ENCODE results near the gene SNX27. TPM values are rescaled to one million over a fixed set of nuclear protein-coding genes. Genes with fewer than 3 reads are reported as not detected.

Gene SNX27
- polyA plus RNA-seq, 3 donors, result 40.1 to 57.1 (median 47.6) TPM

DNA sequence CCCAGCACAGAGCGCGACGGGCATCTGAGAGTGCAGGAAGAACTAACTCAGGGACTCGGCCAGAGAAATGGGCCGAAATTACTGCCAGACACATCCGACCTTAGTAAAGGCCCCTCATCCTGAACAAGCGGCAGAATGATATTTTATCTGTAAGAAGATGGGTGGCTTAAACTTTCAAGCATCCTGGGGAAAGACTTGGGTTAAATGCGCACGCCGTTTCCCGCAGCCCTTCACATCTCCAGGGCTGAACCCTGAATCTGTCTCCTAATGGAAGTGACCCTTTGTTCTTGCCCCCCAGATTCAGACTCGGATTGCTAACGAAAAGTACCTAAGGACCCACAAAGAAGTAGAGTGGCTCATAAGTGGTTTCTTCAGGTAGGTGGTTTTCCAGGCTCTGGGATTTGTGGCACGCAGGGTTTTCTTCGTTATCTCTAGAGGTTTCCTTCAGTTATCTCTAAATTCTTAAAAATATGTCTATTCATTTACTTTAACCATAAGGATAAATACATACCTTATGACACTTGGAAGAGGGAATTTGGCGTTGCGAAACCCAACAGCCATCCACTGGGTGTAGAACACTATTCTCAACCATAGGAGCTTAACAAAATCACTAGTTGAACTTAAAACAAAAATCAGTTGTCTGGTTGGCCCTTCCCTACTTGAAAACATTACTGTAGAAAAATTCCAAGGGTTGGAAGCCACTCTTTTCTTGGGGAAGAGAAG, 110.1 kb downstream of the SNX27 start:
- Mint-ChIP-seq H3K4me3 (peak overlapping the region; percentile 77 to 87), H3K27ac (no peak overlapping the region), H3K4me1 (peaks cover 27% of the 10 kb centered on the region), H3K36me3 (peaks cover 2 to 3% of the 10 kb centered on the region in 2 donors), H3K9me3 (peaks cover 0 to 11% (median 2%) of the 10 kb centered on the region in 7 donors), H3K27me3 (ENCODE audit: low read depth in 3 of 3) (peaks cover 72 to 83% (median 78%) of the 10 kb centered on the region in 3 donors)
- peak overlapping the region; percentile 18 to 81 (median 45) for H3K4me3 ChIP-seq (replicated peaks in 1 of 3; ENCODE audit: low read depth in 2 of 3, low read length in 3 of 3)
- H3K36me3 ChIP-seq (replicated peaks in 1 of 2; ENCODE audit: control insufficient read depth in 1 of 2, insufficient read depth in 2 of 2, low read length in 2 of 2), result no peaks in the 10 kb centered on the region
- no peaks in the 10 kb centered on the region for H3K9me3 ChIP-seq (replicated peaks in 1 of 2; ENCODE audit: control insufficient read depth in 1 of 2, insufficient read depth in 1 of 2, low read length in 2 of 2)
- no peak overlapping the region for H3K9ac ChIP-seq (ENCODE audit: insufficient read depth, low read length, poor library complexity, severe bottlenecking)
- DNase-seq, result no peak
- H4K20me1 ChIP-seq (ENCODE audit: insufficient read depth, low read length), result no peaks in the 10 kb centered on the region
- H3K4me2 ChIP-seq (replicated peaks; ENCODE audit: extremely low read depth, low read length, poor library complexity, severe bottlenecking), result peak overlapping the region; percentile 96
- 15% methylated on average over 5 of the region's 17 CpGs for WGBS (ENCODE audit: insufficient coverage)
- TF ChIP-seq, protein P1, sequence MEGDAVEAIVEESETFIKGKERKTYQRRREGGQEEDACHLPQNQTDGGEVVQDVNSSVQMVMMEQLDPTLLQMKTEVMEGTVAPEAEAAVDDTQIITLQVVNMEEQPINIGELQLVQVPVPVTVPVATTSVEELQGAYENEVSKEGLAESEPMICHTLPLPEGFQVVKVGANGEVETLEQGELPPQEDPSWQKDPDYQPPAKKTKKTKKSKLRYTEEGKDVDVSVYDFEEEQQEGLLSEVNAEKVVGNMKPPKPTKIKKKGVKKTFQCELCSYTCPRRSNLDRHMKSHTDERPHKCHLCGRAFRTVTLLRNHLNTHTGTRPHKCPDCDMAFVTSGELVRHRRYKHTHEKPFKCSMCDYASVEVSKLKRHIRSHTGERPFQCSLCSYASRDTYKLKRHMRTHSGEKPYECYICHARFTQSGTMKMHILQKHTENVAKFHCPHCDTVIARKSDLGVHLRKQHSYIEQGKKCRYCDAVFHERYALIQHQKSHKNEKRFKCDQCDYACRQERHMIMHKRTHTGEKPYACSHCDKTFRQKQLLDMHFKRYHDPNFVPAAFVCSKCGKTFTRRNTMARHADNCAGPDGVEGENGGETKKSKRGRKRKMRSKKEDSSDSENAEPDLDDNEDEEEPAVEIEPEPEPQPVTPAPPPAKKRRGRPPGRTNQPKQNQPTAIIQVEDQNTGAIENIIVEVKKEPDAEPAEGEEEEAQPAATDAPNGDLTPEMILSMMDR (IDR thresholded peaks at IDR 0.05), result no peak
- intact Hi-C loops (cut with micrococcal nuclease), result no loop called here
- no peaks in the 10 kb centered on the region for H3K79me2 ChIP-seq (ENCODE audit: insufficient read depth, low read length)
- no peak overlapping the region for H3K27ac ChIP-seq (ENCODE audit: low read depth in 1 of 2, low read length in 2 of 2)
- H3K4me1 ChIP-seq (ENCODE audit: control insufficient read depth in 1 of 2, insufficient read depth in 2 of 2, low read length in 2 of 2), result peaks cover 18 to 22% of the 10 kb centered on the region in 2 donors
- peak overlapping the region; percentile 75 for H2AFZ ChIP-seq (ENCODE audit: insufficient read depth, low read depth, low read length, poor library complexity, severe bottlenecking)
- H3K27me3 ChIP-seq (ENCODE audit: control insufficient read depth in 2 of 2, insufficient read depth in 2 of 2, low read length in 2 of 2), result peaks cover 47 to 65% of the 10 kb centered on the region in 2 donors

DNA sequence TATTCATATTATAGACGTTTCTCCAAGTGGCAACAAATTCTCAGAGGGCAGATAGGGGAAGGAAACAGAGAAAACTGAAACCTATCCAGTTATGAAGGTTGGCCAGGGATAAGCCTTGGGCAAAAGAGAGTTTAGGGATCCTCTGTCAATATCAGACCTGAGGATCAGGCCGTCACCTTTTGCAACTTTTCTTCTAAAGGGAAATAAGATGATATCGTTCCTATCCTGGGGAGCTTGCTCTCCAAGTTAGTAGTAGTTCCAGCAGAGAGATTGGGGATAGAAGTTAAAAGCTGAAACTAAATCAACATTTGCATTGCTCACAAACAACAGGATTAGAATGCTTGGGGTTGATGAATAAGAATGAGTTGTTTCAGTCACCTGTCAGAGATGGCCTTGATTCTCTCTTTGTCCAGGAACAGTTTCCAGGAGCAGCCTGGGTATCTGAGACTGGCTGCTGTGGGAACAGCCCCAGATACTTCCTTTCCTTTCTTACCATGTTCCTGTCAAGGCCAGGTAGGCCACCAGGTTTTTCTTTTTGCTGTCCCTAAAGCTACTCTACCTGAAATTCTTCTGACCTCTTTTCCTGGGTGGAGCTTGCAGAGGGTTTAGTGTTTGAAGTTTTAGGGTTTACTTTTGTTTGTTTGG, 112.0 kb downstream of the SNX27 start:
- no peaks in the 10 kb centered on the region for H3K36me3 Mint-ChIP-seq
- peaks cover 18 to 22% of the 10 kb centered on the region in 2 donors for H3K4me1 ChIP-seq (ENCODE audit: control insufficient read depth in 1 of 2, insufficient read depth in 2 of 2, low read length in 2 of 2)
- peak overlapping the region in 1 of 2 donors; percentile 87 for H3K4me3 Mint-ChIP-seq
- H4K20me1 ChIP-seq (ENCODE audit: insufficient read depth, low read length), result no peaks in the 10 kb centered on the region
- peaks cover 28 to 46% of the 10 kb centered on the region in 2 donors for H3K27me3 ChIP-seq (ENCODE audit: control insufficient read depth in 2 of 2, insufficient read depth in 2 of 2, low read length in 2 of 2)
- H3K4me2 ChIP-seq (replicated peaks; ENCODE audit: extremely low read depth, low read length, poor library complexity, severe bottlenecking), result no peak overlapping the region
- H3K79me2 ChIP-seq (ENCODE audit: insufficient read depth, low read length), result no peaks in the 10 kb centered on the region
- H2AFZ ChIP-seq (ENCODE audit: insufficient read depth, low read depth, low read length, poor library complexity, severe bottlenecking), result no peak overlapping the region
- H3K9me3 Mint-ChIP-seq, result peaks cover 0 to 4% (median 0%) of the 10 kb centered on the region in 7 donors
- H3K27ac Mint-ChIP-seq, result no peak overlapping the region
- no peak for DNase-seq
- H3K4me1 Mint-ChIP-seq, result peaks cover 23% of the 10 kb centered on the region
- peaks cover 55 to 67% (median 62%) of the 10 kb centered on the region in 3 donors for H3K27me3 Mint-ChIP-seq (ENCODE audit: low read depth in 3 of 3)
- no peak overlapping the region for H3K4me3 ChIP-seq (replicated peaks in 1 of 3; ENCODE audit: low read depth in 2 of 3, low read length in 3 of 3)
- no peak overlapping the region for H3K9ac ChIP-seq (ENCODE audit: insufficient read depth, low read length, poor library complexity, severe bottlenecking)
- no peak overlapping the region for H3K27ac ChIP-seq (ENCODE audit: low read depth in 1 of 2, low read length in 2 of 2)
- intact Hi-C loops (cut with micrococcal nuclease), result no loop called here
- TF ChIP-seq, protein P1 (IDR thresholded peaks at IDR 0.05), result no peak
- no peaks in the 10 kb centered on the region for H3K36me3 ChIP-seq (replicated peaks in 1 of 2; ENCODE audit: control insufficient read depth in 1 of 2, insufficient read depth in 2 of 2, low read length in 2 of 2)
- no peaks in the 10 kb centered on the region for H3K9me3 ChIP-seq (replicated peaks in 1 of 2; ENCODE audit: control insufficient read depth in 1 of 2, insufficient read depth in 1 of 2, low read length in 2 of 2)
- 71% methylated on average over 1 of the region's 3 CpGs for WGBS (ENCODE audit: insufficient coverage)
